ENCODE measurements around the gene MYB.
"Not testable (repeated sequence)": the region's sequence is repeated elsewhere in the genome, so short reads cannot be mapped to it uniquely, and the experiment has no call there.

- not testable (repeated sequence) for TF ChIP-seq CTCF, POLR2AphosphoS5, EP300, POLR2A (IDR thresholded peaks at IDR 0.05)
These were observed 27.0 kb upstream of the MYB start for GRCh38 chr6:135154125-135154524.
